OCI-LY3 (cell line): ENCODE measurements around the gene INPP5A.

ENCODE experiments used
- CTCF ChIP-seq: fragments of 200-600, 300-600 bp; sonication (generic); IDR thresholded peaks from 2 replicates; pipeline ENCODE4 v1.5.1; 2014; ENCODE audit warnings: antibody characterized with exemption, low read length, low read depth
- EZH2phosphoT487 ChIP-seq: fragments of 200-600 bp; shearing (Covaris generic); IDR thresholded peaks from 2 replicates; pipeline ENCODE4 v1.6.1; 2018; ENCODE audit warnings: antibody characterized with exemption, mixed run types, low read depth

GRCh38 chr10:132618158-132618919, 80.8 kb downstream of the INPP5A start:
- TF ChIP-seq CTCF (no peak), EZH2phosphoT487 (no peak)
